ENCODE data around the gene NF1.

The NF1 gene

GRCh38 chr17:31072186-31072585 lies 22.6 kb upstream of the NF1 start:
- Histone ChIP-seq H3F3A (ENCODE audit: insufficient read depth) (no peaks in the 10 kb centered on the region), H3K27me3 (ENCODE audit: low read length) (no peaks in the 10 kb centered on the region), H3K4me2 (ENCODE audit: low read depth, low read length, poor library complexity, severe bottlenecking) (no peak overlapping the region), H3K4me3 (ENCODE audit: insufficient read depth, low read length, poor library complexity, severe bottlenecking) (no peak overlapping the region), H4K20me1 (ENCODE audit: low read depth, low read length) (no peaks in the 10 kb centered on the region), H2AFZ (ENCODE audit: low read depth, low read length, severe bottlenecking) (no peak overlapping the region), H3K9ac (ENCODE audit: low read length) (no peak overlapping the region), H3K27ac (ENCODE audit: low read depth, low read length) (no peak overlapping the region), H3K9me2 (replicated peaks; ENCODE audit: insufficient read depth, low read length) (no peaks in the 10 kb centered on the region), H3K9me3 (ENCODE audit: insufficient read depth, low read length) (no peaks in the 10 kb centered on the region), H3K79me2 (ENCODE audit: insufficient read depth, low read length) (no peaks in the 10 kb centered on the region), H3K36me3 (ENCODE audit: low read length) (no peaks in the 10 kb centered on the region)
- TF ChIP-seq EZH2phosphoT487 (conservative IDR thresholded peaks at IDR 0.05; ENCODE audit: low read length), result no peak

DNA sequence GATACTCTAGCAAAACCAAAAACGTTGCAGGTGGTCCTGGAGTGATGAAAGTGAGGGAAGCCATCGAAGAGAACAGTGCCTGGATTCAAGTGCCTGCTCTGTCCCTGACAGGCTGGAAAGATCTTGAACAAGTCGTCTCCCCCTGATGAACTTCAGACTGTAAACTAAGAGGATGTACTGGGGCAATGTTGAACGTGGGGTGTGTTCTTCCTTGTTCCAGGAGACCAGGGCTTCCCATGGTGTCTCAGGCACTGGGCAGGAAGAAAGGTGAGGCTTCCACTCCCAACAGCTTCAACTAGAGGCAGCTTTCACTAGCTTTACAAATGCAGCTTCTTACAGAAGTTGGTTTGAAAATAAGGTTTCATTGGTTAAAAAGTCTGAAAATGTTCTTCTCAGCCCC lies 21.4 kb upstream of the NF1 start:
- Histone ChIP-seq H3K27ac (ENCODE audit: low read depth, low read length) (no peak overlapping the region), H3K9ac (ENCODE audit: low read length) (no peak overlapping the region), H3K9me2 (replicated peaks; ENCODE audit: insufficient read depth, low read length) (no peaks in the 10 kb centered on the region), H3K9me3 (ENCODE audit: insufficient read depth, low read length) (no peaks in the 10 kb centered on the region), H2AFZ (ENCODE audit: low read depth, low read length, severe bottlenecking) (peak overlapping the region; percentile 27), H3K27me3 (ENCODE audit: low read length) (no peaks in the 10 kb centered on the region), H3K4me2 (ENCODE audit: low read depth, low read length, poor library complexity, severe bottlenecking) (no peak overlapping the region), H3K36me3 (ENCODE audit: low read length) (no peaks in the 10 kb centered on the region), H3K4me3 (ENCODE audit: insufficient read depth, low read length, poor library complexity, severe bottlenecking) (no peak overlapping the region), H3F3A (ENCODE audit: insufficient read depth) (no peaks in the 10 kb centered on the region), H4K20me1 (ENCODE audit: low read depth, low read length) (no peaks in the 10 kb centered on the region), H3K79me2 (ENCODE audit: insufficient read depth, low read length) (no peaks in the 10 kb centered on the region)
- no peak for TF ChIP-seq EZH2phosphoT487 (conservative IDR thresholded peaks at IDR 0.05; ENCODE audit: low read length)
- TF ChIP-seq, protein P1, sequence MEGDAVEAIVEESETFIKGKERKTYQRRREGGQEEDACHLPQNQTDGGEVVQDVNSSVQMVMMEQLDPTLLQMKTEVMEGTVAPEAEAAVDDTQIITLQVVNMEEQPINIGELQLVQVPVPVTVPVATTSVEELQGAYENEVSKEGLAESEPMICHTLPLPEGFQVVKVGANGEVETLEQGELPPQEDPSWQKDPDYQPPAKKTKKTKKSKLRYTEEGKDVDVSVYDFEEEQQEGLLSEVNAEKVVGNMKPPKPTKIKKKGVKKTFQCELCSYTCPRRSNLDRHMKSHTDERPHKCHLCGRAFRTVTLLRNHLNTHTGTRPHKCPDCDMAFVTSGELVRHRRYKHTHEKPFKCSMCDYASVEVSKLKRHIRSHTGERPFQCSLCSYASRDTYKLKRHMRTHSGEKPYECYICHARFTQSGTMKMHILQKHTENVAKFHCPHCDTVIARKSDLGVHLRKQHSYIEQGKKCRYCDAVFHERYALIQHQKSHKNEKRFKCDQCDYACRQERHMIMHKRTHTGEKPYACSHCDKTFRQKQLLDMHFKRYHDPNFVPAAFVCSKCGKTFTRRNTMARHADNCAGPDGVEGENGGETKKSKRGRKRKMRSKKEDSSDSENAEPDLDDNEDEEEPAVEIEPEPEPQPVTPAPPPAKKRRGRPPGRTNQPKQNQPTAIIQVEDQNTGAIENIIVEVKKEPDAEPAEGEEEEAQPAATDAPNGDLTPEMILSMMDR (IDR thresholded peaks at IDR 0.05; ENCODE audit: insufficient read depth, low read length, poor library complexity, severe bottlenecking), result no peak

DNA sequence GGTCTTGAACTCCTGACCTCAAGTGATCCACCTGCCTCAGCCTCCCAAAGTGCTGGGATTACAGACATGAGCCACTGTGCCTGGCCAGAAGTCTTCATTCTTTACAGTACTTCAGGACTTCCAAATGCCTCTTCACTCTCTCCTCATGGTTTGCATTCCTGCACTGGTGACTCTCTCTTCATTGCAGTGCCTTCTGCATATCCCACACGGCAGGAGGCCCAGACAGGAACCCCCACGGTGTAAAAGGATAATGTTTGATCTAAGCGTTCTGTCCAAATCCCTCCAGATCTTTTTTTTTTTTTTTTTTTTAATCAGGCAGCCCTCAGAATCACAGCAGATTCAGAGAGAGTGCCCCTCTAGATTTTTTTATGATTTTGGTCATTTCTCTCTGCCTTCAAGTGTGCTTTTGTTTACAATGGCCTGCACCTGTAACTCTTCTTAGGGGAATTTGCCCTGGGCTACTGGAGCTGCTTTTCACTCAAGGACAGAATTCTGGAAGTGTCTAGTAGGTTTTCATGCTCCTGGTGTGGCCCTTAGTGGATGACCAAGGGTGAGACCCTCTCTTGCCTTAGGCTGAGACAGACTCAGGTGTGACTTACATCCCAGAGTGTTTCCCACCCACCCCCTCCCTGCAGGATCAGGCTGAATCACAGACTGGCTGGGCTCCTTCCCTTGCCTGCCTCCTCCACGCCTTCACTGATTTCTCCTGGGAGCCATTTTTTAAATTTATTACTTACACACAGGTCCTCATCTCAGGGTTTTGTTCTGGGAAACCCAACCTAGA lies 19.8 kb upstream of the NF1 start:
- TF ChIP-seq EZH2phosphoT487 (conservative IDR thresholded peaks at IDR 0.05; ENCODE audit: low read length), result no peak
- TF ChIP-seq, protein P1 (IDR thresholded peaks at IDR 0.05; ENCODE audit: insufficient read depth, low read length, poor library complexity, severe bottlenecking), result no peak
- H3K27me3 ChIP-seq (ENCODE audit: low read length), result no peaks in the 10 kb centered on the region
- no peaks in the 10 kb centered on the region for H3F3A ChIP-seq (ENCODE audit: insufficient read depth)
- H3K9me2 ChIP-seq (replicated peaks; ENCODE audit: insufficient read depth, low read length), result no peaks in the 10 kb centered on the region
- no peak overlapping the region for H3K4me3 ChIP-seq (ENCODE audit: insufficient read depth, low read length, poor library complexity, severe bottlenecking)
- no peaks in the 10 kb centered on the region for H4K20me1 ChIP-seq (ENCODE audit: low read depth, low read length)
- no peak overlapping the region for H3K4me2 ChIP-seq (ENCODE audit: low read depth, low read length, poor library complexity, severe bottlenecking)
- H3K36me3 ChIP-seq (ENCODE audit: low read length), result no peaks in the 10 kb centered on the region
- no peak overlapping the region for H2AFZ ChIP-seq (ENCODE audit: low read depth, low read length, severe bottlenecking)
- no peak overlapping the region for H3K27ac ChIP-seq (ENCODE audit: low read depth, low read length)
- H3K79me2 ChIP-seq (ENCODE audit: insufficient read depth, low read length), result no peaks in the 10 kb centered on the region
- H3K9ac ChIP-seq (ENCODE audit: low read length), result no peak overlapping the region
- H3K9me3 ChIP-seq (ENCODE audit: insufficient read depth, low read length), result no peaks in the 10 kb centered on the region

DNA sequence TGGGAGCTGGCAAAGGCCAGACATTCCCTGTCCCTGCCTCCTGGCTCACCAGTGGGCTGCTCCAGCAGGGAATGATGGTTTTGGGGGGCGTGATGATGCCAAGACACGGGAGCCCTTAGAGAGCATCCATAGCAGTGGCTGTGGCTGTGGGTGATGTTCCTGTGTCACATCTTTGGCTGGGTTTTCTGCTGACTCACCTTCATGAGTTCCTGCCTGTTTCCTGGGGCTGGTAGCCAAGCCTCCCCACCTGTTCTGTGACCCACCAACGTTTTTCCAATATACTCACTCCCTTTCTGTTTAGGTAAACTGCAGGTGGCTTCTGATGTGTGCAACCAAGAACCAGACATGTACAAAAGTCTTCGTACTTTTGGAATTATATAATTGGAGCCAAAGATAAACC lies 16.5 kb upstream of the NF1 start:
- TF ChIP-seq EZH2phosphoT487 (conservative IDR thresholded peaks at IDR 0.05; ENCODE audit: low read length), result no peak
- TF ChIP-seq, protein P1 (IDR thresholded peaks at IDR 0.05; ENCODE audit: insufficient read depth, low read length, poor library complexity, severe bottlenecking), result no peak
- H3K79me2 ChIP-seq (ENCODE audit: insufficient read depth, low read length), result no peaks in the 10 kb centered on the region
- H3K36me3 ChIP-seq (ENCODE audit: low read length), result no peaks in the 10 kb centered on the region
- no peaks in the 10 kb centered on the region for H3K27me3 ChIP-seq (ENCODE audit: low read length)
- no peaks in the 10 kb centered on the region for H3K9me3 ChIP-seq (ENCODE audit: insufficient read depth, low read length)
- no peak overlapping the region for H3K9ac ChIP-seq (ENCODE audit: low read length)
- no peak overlapping the region for H2AFZ ChIP-seq (ENCODE audit: low read depth, low read length, severe bottlenecking)
- no peaks in the 10 kb centered on the region for H4K20me1 ChIP-seq (ENCODE audit: low read depth, low read length)
- no peak overlapping the region for H3K27ac ChIP-seq (ENCODE audit: low read depth, low read length)
- no peaks in the 10 kb centered on the region for H3K9me2 ChIP-seq (replicated peaks; ENCODE audit: insufficient read depth, low read length)
- H3F3A ChIP-seq (ENCODE audit: insufficient read depth), result no peaks in the 10 kb centered on the region
- no peak overlapping the region for H3K4me2 ChIP-seq (ENCODE audit: low read depth, low read length, poor library complexity, severe bottlenecking)
- H3K4me3 ChIP-seq (ENCODE audit: insufficient read depth, low read length, poor library complexity, severe bottlenecking), result no peak overlapping the region

Measured in SU-DHL-6 (cell line).